IMR-90 (cell line): ENCODE results near the gene TBCD. TPM values are rescaled to one million over a fixed set of nuclear protein-coding genes. Genes with fewer than 3 reads are reported as not detected.
A peak's percentile ranks its signal among the peaks of the same experiment; 100 is the strongest.

Source experiments
- ATAC-seq: fragments of 200-7000 bp; cut with Tn5 transposase; 2 replicates; pipeline ENCODE4 v1.9.1; 2020; ENCODE audit warnings: low read depth, mild to moderate bottlenecking, moderate library complexity
- BruUV-seq: library from RNA; stranded (reverse); fragments of 400-500 nt; replicated peaks from 2 replicates; lab custom pipeline; 2021; lab: Mats Ljungman, UMichigan
- CTCF ChIA-PET: fragments of 300-600 bp; formaldehyde crosslinking; extraction: SDS; loops from one replicate; lab custom pipeline; 2021; ENCODE audit warnings: antibody characterized with exemption; lab: Yijun Ruan, JAX
- POLR2A ChIA-PET: fragments of 300-600 bp; sonication (Branson Sonifier 250); formaldehyde crosslinking; loops from one replicate; lab custom pipeline; 2022; ENCODE audit warnings: antibody characterized with exemption; ENCODE audit not compliant: unreplicated experiment; lab: Charles Lee
- DNase-seq: peaks from one replicate; pipeline ENCODE4 v3.0.0; 2013
- H2AFZ ChIP-seq: replicated peaks from 2 replicates; pipeline ENCODE3; 2013; ENCODE audit warnings: low read length, mild to moderate bottlenecking; ENCODE audit not compliant: poor library complexity
- H2AK5ac ChIP-seq: 2 replicates; pipeline ENCODE4 v1.6.1; 2013; ENCODE audit warnings: low read depth, low read length, inconsistent platforms
- H2AK9ac ChIP-seq: replicated peaks from 2 replicates; pipeline ENCODE3; 2013; ENCODE audit warnings: mild to moderate bottlenecking, low read depth, low read length, moderate library complexity; ENCODE audit not compliant: poor library complexity
- H2BK120ac ChIP-seq: 2 replicates; pipeline ENCODE4 v1.6.1; 2013; ENCODE audit warnings: low read depth, low read length, inconsistent platforms
- H2BK15ac ChIP-seq: 3 replicates; pipeline ENCODE4 v1.6.1; 2013; ENCODE audit warnings: low read depth, low read length, inconsistent platforms
- H2BK20ac ChIP-seq: 2 replicates; pipeline ENCODE4 v1.6.1; 2013; ENCODE audit warnings: low read depth, mild to moderate bottlenecking, inconsistent platforms, low read length, moderate library complexity
- H2BK5ac ChIP-seq: 2 replicates; pipeline ENCODE4 v1.6.1; 2013; ENCODE audit warnings: mild to moderate bottlenecking, low read depth, low read length, inconsistent platforms; ENCODE audit not compliant: poor library complexity, severe bottlenecking
- H3K14ac ChIP-seq: replicated peaks from 2 replicates; pipeline ENCODE4 v1.6.1; 2013; ENCODE audit warnings: low read depth, low read length, inconsistent platforms
- H3K18ac ChIP-seq: 2 replicates; pipeline ENCODE4 v1.6.1; 2013; ENCODE audit warnings: low read depth, low read length, control low read depth
- H3K23ac ChIP-seq: 2 replicates; pipeline ENCODE4 v1.6.1; 2013; ENCODE audit warnings: low read depth, low read length, inconsistent platforms
- H3K27ac ChIP-seq: 2 replicates; pipeline ENCODE4 v1.5.1; 2013; ENCODE audit warnings: mild to moderate bottlenecking, control low read depth, low read length; ENCODE audit not compliant: insufficient read depth
- H3K27me3 ChIP-seq: 2 replicates; pipeline ENCODE4 v1.6.1; 2013; ENCODE audit warnings: low read length; ENCODE audit not compliant: control insufficient read depth, insufficient read depth
- H3K36me3 ChIP-seq: 2 replicates; pipeline ENCODE4 v1.6.1; 2013; ENCODE audit warnings: low read length, mixed read lengths; ENCODE audit not compliant: control insufficient read depth, insufficient read depth
- H3K4ac ChIP-seq: 2 replicates; pipeline ENCODE4 v1.6.1; 2013; ENCODE audit warnings: low read depth, low read length, inconsistent platforms
- H3K4me1 ChIP-seq: 2 replicates; pipeline ENCODE4 v1.6.1; 2013; ENCODE audit warnings: low read length, mixed read lengths; ENCODE audit not compliant: control insufficient read depth, insufficient read depth
- H3K4me2 ChIP-seq: 2 replicates; pipeline ENCODE4 v1.6.1; 2013; ENCODE audit warnings: low read depth, mild to moderate bottlenecking, control low read depth, low read length, moderate library complexity
- H3K4me3 ChIP-seq: 2 replicates; pipeline ENCODE4 v1.5.1; 2013; ENCODE audit warnings: low read depth, mild to moderate bottlenecking, control low read depth, low read length, moderate library complexity; ENCODE audit not compliant: insufficient read depth
- H3K56ac ChIP-seq: 2 replicates; pipeline ENCODE4 v1.6.1; 2013; ENCODE audit warnings: low read length, inconsistent platforms; ENCODE audit not compliant: insufficient read depth; ENCODE audit errors: extremely low read depth
- H3K79me1 ChIP-seq, 2 experiments: 2 replicates each; pipeline ENCODE4 v1.6.1; 2013; ENCODE audit warnings: low read length in 2 of 2, inconsistent platforms in 1 of 2, low read depth in 1 of 2
- H3K9ac ChIP-seq: 2 replicates; pipeline ENCODE4 v1.6.1; 2013; ENCODE audit warnings: low read depth, low read length, control low read depth
- H3K9me1 ChIP-seq: 2 replicates; pipeline ENCODE4 v1.6.1; 2013; ENCODE audit warnings: low read length, inconsistent platforms; ENCODE audit not compliant: insufficient read depth
- H3K9me3 ChIP-seq: 2 replicates; pipeline ENCODE4 v1.6.1; 2013; ENCODE audit warnings: low read length; ENCODE audit not compliant: control insufficient read depth, insufficient read depth
- H4K20me1 ChIP-seq: 2 replicates; pipeline ENCODE4 v1.6.1; 2013; ENCODE audit warnings: low read length, inconsistent platforms; ENCODE audit not compliant: insufficient read depth
- H4K5ac ChIP-seq: 2 replicates; pipeline ENCODE4 v1.6.1; 2013; ENCODE audit warnings: mild to moderate bottlenecking, low read depth, low read length, control low read depth
- H4K8ac ChIP-seq, 2 experiments: 2 replicates each; pipeline ENCODE4 v1.6.1; 2013; ENCODE audit warnings: low read depth in 2 of 2, low read length in 2 of 2, control low read depth in 1 of 2, inconsistent platforms in 1 of 2
- H4K91ac ChIP-seq: 2 replicates; pipeline ENCODE4 v1.6.1; 2013; ENCODE audit warnings: low read depth, low read length, inconsistent platforms; ENCODE audit not compliant: insufficient read depth
- BHLHE40 ChIP-seq: fragments of 150-350 bp; IDR thresholded peaks from 2 replicates; pipeline ENCODE4 v1.6.1; 2016; ENCODE audit warnings: mild to moderate bottlenecking, low read depth, low read length
- NFE2L2 ChIP-seq: fragments of 150-350 bp; IDR thresholded peaks from 2 replicates; pipeline ENCODE4 v1.6.1; 2016; ENCODE audit warnings: low read depth, mild to moderate bottlenecking, low read length
- POLR2A ChIP-seq: IDR thresholded peaks from 2 replicates; pipeline ENCODE4 v1.6.1; 2012; ENCODE audit warnings: mild to moderate bottlenecking, low read depth, low read length
- RAD21 ChIP-seq: IDR thresholded peaks from 2 replicates; pipeline ENCODE4 v1.6.1; 2012; ENCODE audit warnings: low read length, improper control_type of control experiment
- SMC3 ChIP-seq: fragments of 150-350 bp; IDR thresholded peaks from 2 replicates; pipeline ENCODE4 v1.6.1; 2016; ENCODE audit warnings: low read depth, mild to moderate bottlenecking, antibody characterized with exemption, low read length, moderate library complexity
- whole genome bisulfite sequencing, 2 experiments: methylation state at CpG; one replicate each; pipeline versions ENCODE4 v1.1.5 to v1.1.7; 2013; ENCODE audit warnings: missing lambda C conversion rate in 2 of 2; ENCODE audit not compliant: insufficient read length in 1 of 2; ENCODE audit errors: extremely low coverage in 2 of 2; 5-methylcytosine and 5-hydroxymethylcytosine counted together
- dilution Hi-C: fragments of 300-500 bp; cut with HindIII; formaldehyde crosslinking; loops from one replicate; pipeline ENCODE4 v1.14.3; 2018; ENCODE audit warnings: low sequenced_read_pairs; ENCODE audit not compliant: unreplicated experiment
- in situ Hi-C: fragments of 300-500 bp; cut with MboI; formaldehyde crosslinking; loops from 3 replicates; pipeline ENCODE4 v1.14.3; 2019; ENCODE audit warnings: low sequenced_read_pairs, inconsistent platforms, mixed read lengths
- intact Hi-C: fragments of 100-400 bp; cut with micrococcal nuclease; formaldehyde crosslinking; loops from 2 replicates; pipeline ENCODE4 v1.10.0; 2022
- polyA plus RNA-seq, 3 experiments: library from polyadenylated mRNA; depleted of rRNA; stranded (reverse); fragments of >200 nt; gene quantifications; 2 replicates each; pipeline ENCODE4 v1.2.3, GENCODE V29; 2012; ENCODE audit warnings: low replicate concordance in 1 of 3
- total RNA-seq: library from RNA; depleted of rRNA; stranded (reverse); fragments of >200 nt; gene quantifications from 2 replicates; pipeline ENCODE4 v1.2.3, GENCODE V29; 2012
- TF ChIP-seq, protein P1 (sequence below): fragments of 150-350 bp; IDR thresholded peaks from 2 replicates; pipeline ENCODE4 v1.6.1; 2017; ENCODE audit warnings: mild to moderate bottlenecking, antibody characterized with exemption, low read length, low read depth

TBCD gene
- total and polyA plus RNA-seq, 2 of the 4 experiments (the other 2 are of a cell fraction): 21.9 to 54.5 TPM

DNA sequence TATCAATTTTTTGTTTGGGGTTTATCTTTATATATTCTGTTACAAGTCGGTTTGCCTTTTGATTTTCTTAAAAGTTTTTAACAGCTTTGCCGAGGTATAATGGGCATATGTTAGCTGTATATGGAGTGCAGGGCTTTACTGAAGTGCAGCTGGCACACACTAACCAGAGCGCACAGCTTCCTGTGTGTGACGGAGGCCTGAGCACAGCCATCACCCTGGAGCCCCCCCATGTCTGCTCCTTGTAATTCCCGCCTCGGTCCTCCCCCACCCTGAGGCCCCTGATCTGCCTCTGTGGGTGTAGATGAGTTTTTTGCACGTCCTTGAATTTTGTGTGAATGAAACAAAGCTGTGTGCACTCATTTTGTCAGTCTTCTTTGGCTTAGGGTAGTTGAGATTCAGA is 148.1 kb downstream of the TBCD start:
- Histone ChIP-seq H3K23ac (no peak overlapping the region), H2BK120ac (no peak overlapping the region), H2BK20ac (no peak overlapping the region), H3K4me2 (no peak overlapping the region), H4K20me1 (no peaks in the 10 kb centered on the region), H4K91ac (no peak overlapping the region), H3K4me1 (peaks cover 6% of the 10 kb centered on the region), H3K9me3 (no peaks in the 10 kb centered on the region), H3K27ac (no peak overlapping the region), H3K9ac (no peak overlapping the region), H3K36me3 (peaks cover 14% of the 10 kb centered on the region), H3K18ac (no peak overlapping the region), H2AK9ac (no peak overlapping the region), H3K79me1 (peaks cover 6 to 32% of the 10 kb centered on the region in 2 experiments; a peak in 3 of 4 replicates), H4K8ac (no peak overlapping the region; a peak in 1 of 4 replicates), H3K14ac (peak overlapping the region; percentile 82), H2AK5ac (no peak overlapping the region), H2BK15ac (no peak overlapping the region), H2BK5ac (no peak overlapping the region), H3K9me1 (peaks cover 15% of the 10 kb centered on the region), H3K56ac (no peak overlapping the region), H4K5ac (no peak overlapping the region), H3K4me3 (no peak overlapping the region), H2AFZ (no peak overlapping the region), H3K4ac (peak overlapping the region; percentile 69; the same call in 1 of the 2 replicates), H3K27me3 (no peaks in the 10 kb centered on the region)
- no peak for ATAC-seq
- ChIA-PET POLR2A (no interaction called here), CTCF (no interaction called here)
- no TSS peak for BruUV-seq
- dilution Hi-C loops (no loop called here), intact Hi-C loops (no loop called here), in situ Hi-C loops (no loop called here)
- no peak for DNase-seq
- TF ChIP-seq POLR2A (no peak), NFE2L2 (no peak), RAD21 (no peak), BHLHE40 (no peak), SMC3 (no peak)
- TF ChIP-seq, protein P1, sequence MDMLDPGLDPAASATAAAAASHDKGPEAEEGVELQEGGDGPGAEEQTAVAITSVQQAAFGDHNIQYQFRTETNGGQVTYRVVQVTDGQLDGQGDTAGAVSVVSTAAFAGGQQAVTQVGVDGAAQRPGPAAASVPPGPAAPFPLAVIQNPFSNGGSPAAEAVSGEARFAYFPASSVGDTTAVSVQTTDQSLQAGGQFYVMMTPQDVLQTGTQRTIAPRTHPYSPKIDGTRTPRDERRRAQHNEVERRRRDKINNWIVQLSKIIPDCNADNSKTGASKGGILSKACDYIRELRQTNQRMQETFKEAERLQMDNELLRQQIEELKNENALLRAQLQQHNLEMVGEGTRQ: no peak
- WGBS, 2 experiments: 60% methylated on average over 1 of the region's 7 CpGs; no CpG with 5 or more reads in 1 of the 2 experiments
